ENCODE data around the gene ANXA7.
A peak's percentile ranks its signal among the peaks of the same experiment; 100 is the strongest.

Gene ANXA7

GRCh38 chr10:73413528-73414229 lies at the start of gene ANXA7:
Gene ANXA7, minus strand, starts transcription at chr10:73414058. Its CDS starts 13,202 bp downstream, at chr10:73400856.
- peak; percentile 76 to 86 for DNase-seq (ENCODE audit: low read depth in 2 of 2, low spot score in 1 of 2)

- no peak for DNase-seq (ENCODE audit: low read depth in 2 of 2, low spot score in 1 of 2)
Observed at GRCh38 chr10:73460897-73461296, 47.0 kb upstream of the ANXA7 start.

GRCh38 chr10:73459683-73460314 lies 45.9 kb upstream of the ANXA7 start:
- DNase-seq (ENCODE audit: low read depth in 2 of 2, low spot score in 1 of 2): no peak

- no peak for DNase-seq (ENCODE audit: low read depth in 2 of 2, low spot score in 1 of 2)
Observed at GRCh38 chr10:73456187-73456890, 42.5 kb upstream of the ANXA7 start.

- no peak for DNase-seq (ENCODE audit: low read depth in 2 of 2, low spot score in 1 of 2)
Observed at GRCh38 chr10:73449113-73449512, 35.3 kb upstream of the ANXA7 start.

GRCh38 chr10:73448384-73448783 lies 34.5 kb upstream of the ANXA7 start:
- DNase-seq (ENCODE audit: low read depth in 2 of 2, low spot score in 1 of 2): no peak

GRCh38 chr10:73446926-73447325 lies 33.1 kb upstream of the ANXA7 start:
- no peak for DNase-seq (ENCODE audit: low read depth in 2 of 2, low spot score in 1 of 2)

- no peak for DNase-seq (ENCODE audit: low read depth in 2 of 2, low spot score in 1 of 2)
Observed at GRCh38 chr10:73444457-73444856, 30.6 kb upstream of the ANXA7 start.

GRCh38 chr10:73439605-73440312 lies 25.9 kb upstream of the ANXA7 start:
- no peak for DNase-seq (ENCODE audit: low read depth in 2 of 2, low spot score in 1 of 2)

- no peak for DNase-seq (ENCODE audit: low read depth in 2 of 2, low spot score in 1 of 2)
Observed at GRCh38 chr10:73439055-73439454, 25.2 kb upstream of the ANXA7 start.

GRCh38 chr10:73433538-73433867 lies 19.6 kb upstream of the ANXA7 start, which contains the start of gene MSS51:
Gene MSS51, minus strand, starts transcription at chr10:73433561. Its CDS starts 5,277 bp downstream, at chr10:73428284.
- no peak for DNase-seq (ENCODE audit: low read depth in 2 of 2, low spot score in 1 of 2)

GRCh38 chr10:73432646-73433537 lies 19.0 kb upstream of the ANXA7 start:
- DNase-seq (ENCODE audit: low read depth in 2 of 2, low spot score in 1 of 2): no peak

- DNase-seq (ENCODE audit: low read depth in 2 of 2, low spot score in 1 of 2): no peak
Observed at GRCh38 chr10:73426318-73426717, 12.5 kb upstream of the ANXA7 start.

- no peak for DNase-seq (ENCODE audit: low read depth in 2 of 2, low spot score in 1 of 2)
Observed at GRCh38 chr10:73424478-73424877, 10.6 kb upstream of the ANXA7 start.

- DNase-seq (ENCODE audit: low read depth in 2 of 2, low spot score in 1 of 2): no peak
Observed at GRCh38 chr10:73423309-73423708, 9.5 kb upstream of the ANXA7 start.

GRCh38 chr10:73416571-73416970 lies 2.7 kb upstream of the ANXA7 start:
- DNase-seq (ENCODE audit: low read depth in 2 of 2, low spot score in 1 of 2): no peak

- DNase-seq (ENCODE audit: low read depth in 2 of 2, low spot score in 1 of 2): no peak
Observed at GRCh38 chr10:73414230-73414945, 530 bp upstream of the ANXA7 start.

GRCh38 chr10:73413108-73413527 lies 740 bp downstream of the ANXA7 start:
- peak in 1 of 2 donors; percentile 6 for DNase-seq (ENCODE audit: low read depth in 2 of 2, low spot score in 1 of 2)

GRCh38 chr10:73410897-73411296 lies 3.0 kb downstream of the ANXA7 start:
- DNase-seq (ENCODE audit: low read depth in 2 of 2, low spot score in 1 of 2): no peak

GRCh38 chr10:73408978-73409521 lies 4.8 kb downstream of the ANXA7 start:
- DNase-seq (ENCODE audit: low read depth in 2 of 2, low spot score in 1 of 2): no peak
